ENCODE measurements around the gene PHPT1. TPM values are rescaled to one million over a fixed set of nuclear protein-coding genes. Genes with fewer than 3 reads are reported as not detected.

PHPT1 gene
- total and polyA plus RNA-seq, 7 donors = 39.0 to 144 (median 73.1) TPM

DNA sequence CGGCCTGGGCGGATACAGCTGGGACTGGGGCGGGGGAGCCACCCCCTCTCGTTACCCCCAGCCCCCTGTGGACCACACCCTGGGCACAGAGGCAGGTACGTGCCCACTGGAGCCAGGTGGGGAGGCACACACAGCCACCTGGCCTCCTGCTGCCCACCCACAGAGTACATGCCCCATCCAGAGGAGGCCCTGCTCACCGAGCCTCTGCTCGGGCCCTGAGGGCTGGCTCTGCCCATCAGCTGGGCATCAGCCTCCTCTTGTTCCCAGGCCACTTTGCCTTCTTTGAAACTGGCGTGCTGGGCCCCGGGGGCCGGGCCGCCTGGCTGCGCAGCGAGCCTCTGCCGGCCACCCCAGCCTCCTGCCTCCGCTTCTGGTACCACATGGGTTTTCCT is 9.2 kb downstream of the PHPT1 start:
- WGBS, 2 donors = 57 to 85% methylated on average over 15 of the region's 15 CpGs
- peak overlapping the region in 3 of 4 donors; percentile 63 to 73 (median 71) for H3K27ac ChIP-seq

DNA sequence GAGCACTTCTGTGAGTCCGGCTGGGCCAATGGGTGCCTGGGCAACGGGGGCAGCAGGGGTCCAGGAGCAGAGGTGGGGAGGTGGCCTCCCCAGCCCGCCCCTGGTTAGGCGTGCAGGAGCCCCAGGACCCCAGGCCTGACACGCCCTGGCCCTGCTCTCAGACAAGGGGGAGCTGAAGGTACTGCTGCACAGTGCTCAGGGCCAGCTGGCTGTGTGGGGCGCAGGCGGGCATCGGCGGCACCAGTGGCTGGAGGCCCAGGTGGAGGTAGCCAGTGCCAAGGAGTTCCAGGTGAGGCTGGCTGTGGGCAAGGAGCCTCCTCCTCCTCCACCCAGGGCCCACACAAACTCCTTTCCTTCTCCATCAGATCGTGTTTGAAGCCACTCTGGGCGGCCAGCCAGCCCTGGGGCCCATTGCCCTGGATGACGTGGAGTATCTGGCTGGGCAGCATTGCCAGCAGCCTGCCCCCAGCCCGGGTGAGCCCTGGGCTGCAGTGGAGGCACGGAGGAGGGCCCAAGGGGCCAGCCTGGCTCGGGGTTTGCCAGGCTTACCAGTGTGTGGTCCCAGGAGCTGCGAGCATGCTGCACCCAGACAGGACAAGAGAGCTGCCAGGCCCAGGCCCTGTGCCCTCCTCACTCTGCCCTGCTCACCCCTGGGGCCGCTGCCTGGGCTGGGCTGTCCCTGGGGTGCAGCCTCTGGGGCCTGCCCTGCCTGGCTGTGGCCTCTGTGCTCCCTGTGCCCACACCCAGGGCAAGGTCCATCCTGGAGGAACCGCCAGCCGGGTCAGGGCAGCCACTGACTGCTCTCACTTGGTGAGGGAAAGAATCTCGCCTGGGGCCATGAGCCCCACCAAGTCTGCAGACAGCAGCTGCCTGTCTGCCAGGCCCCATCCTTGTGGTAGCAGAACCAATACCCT is 9.9 kb downstream of the PHPT1 start:
- DNase-seq = peak; percentile 87
- Histone ChIP-seq H3K36me3 (peaks cover 21 to 40% (median 31%) of the 10 kb centered on the region in 4 donors), H3K27me3 (no peaks in the 10 kb centered on the region), H3K27ac (peak overlapping the region; percentile 32 to 73 (median 67)), H3K4me3 (no peak overlapping the region), H3K9me3 (no peaks in the 10 kb centered on the region), H3K4me1 (peaks cover 0 to 23% (median 14%) of the 10 kb centered on the region in 4 donors)
- WGBS, 2 donors = 19 to 71% methylated on average over 20 of the region's 20 CpGs
- intact Hi-C loops (cut with DNase I) = no loop called here
- TF ChIP-seq, protein P1, sequence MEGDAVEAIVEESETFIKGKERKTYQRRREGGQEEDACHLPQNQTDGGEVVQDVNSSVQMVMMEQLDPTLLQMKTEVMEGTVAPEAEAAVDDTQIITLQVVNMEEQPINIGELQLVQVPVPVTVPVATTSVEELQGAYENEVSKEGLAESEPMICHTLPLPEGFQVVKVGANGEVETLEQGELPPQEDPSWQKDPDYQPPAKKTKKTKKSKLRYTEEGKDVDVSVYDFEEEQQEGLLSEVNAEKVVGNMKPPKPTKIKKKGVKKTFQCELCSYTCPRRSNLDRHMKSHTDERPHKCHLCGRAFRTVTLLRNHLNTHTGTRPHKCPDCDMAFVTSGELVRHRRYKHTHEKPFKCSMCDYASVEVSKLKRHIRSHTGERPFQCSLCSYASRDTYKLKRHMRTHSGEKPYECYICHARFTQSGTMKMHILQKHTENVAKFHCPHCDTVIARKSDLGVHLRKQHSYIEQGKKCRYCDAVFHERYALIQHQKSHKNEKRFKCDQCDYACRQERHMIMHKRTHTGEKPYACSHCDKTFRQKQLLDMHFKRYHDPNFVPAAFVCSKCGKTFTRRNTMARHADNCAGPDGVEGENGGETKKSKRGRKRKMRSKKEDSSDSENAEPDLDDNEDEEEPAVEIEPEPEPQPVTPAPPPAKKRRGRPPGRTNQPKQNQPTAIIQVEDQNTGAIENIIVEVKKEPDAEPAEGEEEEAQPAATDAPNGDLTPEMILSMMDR (IDR thresholded peaks at IDR 0.05) = no peak
- TF ChIP-seq POLR2AphosphoS5 (IDR thresholded peaks at IDR 0.05) (no peak), POLR2A (IDR thresholded peaks at IDR 0.05) (no peak), EP300 (IDR thresholded peaks at IDR 0.05) (no peak)

More for the DNA sequence above, 9.2 kb downstream of the PHPT1 start:
- Histone ChIP-seq H3K27me3 (no peaks in the 10 kb centered on the region), H3K9me3 (no peaks in the 10 kb centered on the region), H3K4me3 (no peak overlapping the region), H3K36me3 (peaks cover 18 to 34% (median 27%) of the 10 kb centered on the region in 4 donors), H3K4me1 (peaks cover 0 to 18% (median 14%) of the 10 kb centered on the region in 4 donors)
- TF ChIP-seq POLR2A (IDR thresholded peaks at IDR 0.05) = no peak
- TF ChIP-seq, protein P1 (IDR thresholded peaks at IDR 0.05) = no peak
- TF ChIP-seq EP300 (IDR thresholded peaks at IDR 0.05) = no peak
- no peak for TF ChIP-seq POLR2AphosphoS5 (IDR thresholded peaks at IDR 0.05)
- intact Hi-C loops (cut with DNase I) = no loop called here
- DNase-seq = peak; percentile 55

DNA sequence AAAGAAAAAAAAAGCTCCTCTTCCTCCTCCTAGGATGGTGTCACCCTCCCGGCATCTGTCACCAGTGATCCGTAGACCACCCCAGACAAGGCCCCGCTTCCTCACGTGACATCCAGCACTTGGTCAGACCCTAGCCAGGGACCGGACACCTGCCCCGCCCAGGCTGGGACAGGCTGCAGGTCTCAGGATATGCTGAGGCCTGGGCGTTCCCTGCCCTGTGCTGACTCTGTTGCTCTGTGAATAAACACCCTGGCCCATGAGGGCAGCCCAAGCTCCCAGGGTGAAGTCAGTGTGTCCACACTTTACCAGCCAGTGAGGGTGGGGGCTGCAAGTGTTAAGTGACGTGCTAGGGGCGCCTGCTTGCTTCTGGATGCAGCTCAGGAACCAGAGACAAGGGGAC is 11.3 kb downstream of the PHPT1 start:
- H3K4me1 ChIP-seq = peaks cover 0 to 37% (median 28%) of the 10 kb centered on the region in 4 donors
- TF ChIP-seq EP300 (IDR thresholded peaks at IDR 0.05) = no peak
- TF ChIP-seq, protein P1 (IDR thresholded peaks at IDR 0.05) = no peak
- intact Hi-C loops (cut with DNase I) = no loop called here
- H3K27me3 ChIP-seq = no peaks in the 10 kb centered on the region
- H3K4me3 ChIP-seq = no peak overlapping the region
- DNase-seq = no peak
- 62 to 81% methylated on average over 9 of the region's 9 CpGs for WGBS, 2 donors
- no peaks in the 10 kb centered on the region for H3K9me3 ChIP-seq
- H3K27ac ChIP-seq = no peak overlapping the region
- peaks cover 21 to 40% (median 31%) of the 10 kb centered on the region in 4 donors for H3K36me3 ChIP-seq

DNA sequence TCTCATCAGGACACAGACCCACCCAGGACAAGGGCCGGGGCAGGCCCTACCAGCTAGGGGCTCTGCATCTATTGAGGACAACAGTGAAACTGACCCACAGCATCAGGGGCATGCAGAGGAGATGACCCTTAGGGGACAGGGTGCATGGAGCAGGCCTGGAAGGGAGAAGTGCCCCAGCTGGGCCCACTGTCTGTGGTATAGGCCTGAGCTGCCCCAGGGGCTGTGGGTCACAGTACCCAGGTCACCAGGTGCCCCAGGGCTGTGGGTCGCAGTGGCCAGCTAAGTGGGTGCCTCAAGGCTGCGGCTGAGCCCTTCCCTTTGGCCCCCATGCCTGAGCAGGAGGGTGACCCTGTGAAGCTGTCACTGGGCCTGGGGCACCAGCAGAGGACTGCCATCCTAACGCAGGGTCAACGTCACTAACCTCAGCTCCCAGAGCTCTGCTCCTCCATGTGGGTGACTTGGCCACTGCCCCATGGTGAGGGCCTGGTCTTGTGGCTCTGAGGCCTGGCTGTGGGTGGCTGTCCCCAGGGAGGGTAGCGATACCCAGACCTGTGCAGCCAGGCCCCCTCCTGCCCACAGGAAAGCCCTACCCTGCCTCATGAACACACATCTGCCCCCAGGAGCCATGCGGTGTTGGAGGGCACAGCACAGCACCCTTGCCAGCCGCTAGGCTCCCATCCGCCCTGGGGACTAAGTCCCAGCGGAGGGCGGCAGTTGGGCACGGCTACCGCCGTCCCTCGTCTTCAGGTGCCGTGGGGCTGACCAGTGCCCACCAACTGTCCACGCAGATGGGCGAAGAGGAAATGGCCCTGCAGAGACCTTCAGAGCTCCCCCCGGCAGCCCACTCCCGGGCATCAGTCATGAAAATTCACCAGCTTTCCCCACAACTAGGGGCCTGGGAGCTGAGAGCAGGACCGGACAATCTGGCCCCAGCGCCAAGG is 12.0 kb downstream of the PHPT1 start:
- WGBS, 2 donors = 91 to 95% methylated on average over 22 of the region's 22 CpGs
- H3K9me3 ChIP-seq = no peaks in the 10 kb centered on the region
- H3K27ac ChIP-seq = no peak overlapping the region
- peaks cover 21 to 40% (median 31%) of the 10 kb centered on the region in 4 donors for H3K36me3 ChIP-seq
- H3K4me3 ChIP-seq = no peak overlapping the region
- H3K4me1 ChIP-seq = peaks cover 0 to 38% (median 29%) of the 10 kb centered on the region in 4 donors
- no peaks in the 10 kb centered on the region for H3K27me3 ChIP-seq
- TF ChIP-seq, protein P1 (IDR thresholded peaks at IDR 0.05) = no peak
- TF ChIP-seq POLR2A (IDR thresholded peaks at IDR 0.05) = no peak
- peak; percentile 61 for DNase-seq
- intact Hi-C loops (cut with DNase I) = no loop called here

Measured in sigmoid colon (tissue), 7 donors.